ENCODE measurements around the gene STK36.

Gene STK36

DNA sequence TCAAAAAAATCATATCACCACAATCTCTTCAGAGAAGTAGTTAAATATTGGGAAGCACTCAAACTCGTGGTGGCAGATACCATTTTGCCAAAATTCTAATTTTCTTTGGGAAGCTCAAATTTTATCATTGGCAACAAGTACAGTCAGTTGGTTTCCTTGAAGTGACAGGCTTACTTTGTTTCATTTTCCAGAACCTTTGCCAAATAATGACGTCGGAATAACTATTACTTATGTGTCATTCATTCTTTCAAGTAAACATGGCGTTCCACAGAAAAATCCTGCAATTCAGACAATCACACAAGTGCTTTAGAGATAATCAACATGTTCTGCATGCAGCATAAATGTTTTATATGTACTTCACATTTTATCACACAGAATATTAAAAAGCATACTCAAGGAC lies 44.2 kb downstream of the STK36 start:
- TF ChIP-seq, protein P1, sequence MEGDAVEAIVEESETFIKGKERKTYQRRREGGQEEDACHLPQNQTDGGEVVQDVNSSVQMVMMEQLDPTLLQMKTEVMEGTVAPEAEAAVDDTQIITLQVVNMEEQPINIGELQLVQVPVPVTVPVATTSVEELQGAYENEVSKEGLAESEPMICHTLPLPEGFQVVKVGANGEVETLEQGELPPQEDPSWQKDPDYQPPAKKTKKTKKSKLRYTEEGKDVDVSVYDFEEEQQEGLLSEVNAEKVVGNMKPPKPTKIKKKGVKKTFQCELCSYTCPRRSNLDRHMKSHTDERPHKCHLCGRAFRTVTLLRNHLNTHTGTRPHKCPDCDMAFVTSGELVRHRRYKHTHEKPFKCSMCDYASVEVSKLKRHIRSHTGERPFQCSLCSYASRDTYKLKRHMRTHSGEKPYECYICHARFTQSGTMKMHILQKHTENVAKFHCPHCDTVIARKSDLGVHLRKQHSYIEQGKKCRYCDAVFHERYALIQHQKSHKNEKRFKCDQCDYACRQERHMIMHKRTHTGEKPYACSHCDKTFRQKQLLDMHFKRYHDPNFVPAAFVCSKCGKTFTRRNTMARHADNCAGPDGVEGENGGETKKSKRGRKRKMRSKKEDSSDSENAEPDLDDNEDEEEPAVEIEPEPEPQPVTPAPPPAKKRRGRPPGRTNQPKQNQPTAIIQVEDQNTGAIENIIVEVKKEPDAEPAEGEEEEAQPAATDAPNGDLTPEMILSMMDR (IDR thresholded peaks at IDR 0.05; ENCODE audit: low read depth, low read length) = no peak
- no peak overlapping the region for H3K4me3 ChIP-seq (replicated peaks in 1 of 2; ENCODE audit: low read depth in 2 of 2, low read length in 2 of 2)
- DNase-seq (ENCODE audit: low read depth in 2 of 2) = peak; percentile 55 to 72

DNA sequence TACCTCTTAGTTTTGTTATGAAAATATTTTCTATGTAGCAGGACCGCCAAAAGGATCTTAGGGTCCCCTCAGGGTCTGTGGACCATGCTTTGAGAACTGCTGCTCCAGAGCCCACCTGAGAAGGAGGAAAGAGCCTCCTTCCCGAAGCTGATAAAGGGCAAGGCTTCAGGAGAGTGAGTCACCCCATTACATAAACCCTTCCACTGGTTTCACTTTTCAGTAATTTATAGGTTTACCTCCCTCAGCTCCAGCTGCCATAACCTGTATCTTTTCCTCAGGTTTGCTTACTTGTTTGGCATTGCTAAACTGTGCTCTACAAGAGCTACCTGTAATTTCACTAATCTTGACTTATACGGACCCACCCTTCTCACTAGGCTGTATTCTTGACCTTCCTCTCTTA lies 45.4 kb downstream of the STK36 start:
- TF ChIP-seq, protein P1 (IDR thresholded peaks at IDR 0.05; ENCODE audit: low read depth, low read length) = no peak
- peak in 1 of 2 donors; percentile 26 for DNase-seq (ENCODE audit: low read depth in 2 of 2)
- no peak overlapping the region for H3K4me3 ChIP-seq (replicated peaks in 1 of 2; ENCODE audit: low read depth in 2 of 2, low read length in 2 of 2)

DNA sequence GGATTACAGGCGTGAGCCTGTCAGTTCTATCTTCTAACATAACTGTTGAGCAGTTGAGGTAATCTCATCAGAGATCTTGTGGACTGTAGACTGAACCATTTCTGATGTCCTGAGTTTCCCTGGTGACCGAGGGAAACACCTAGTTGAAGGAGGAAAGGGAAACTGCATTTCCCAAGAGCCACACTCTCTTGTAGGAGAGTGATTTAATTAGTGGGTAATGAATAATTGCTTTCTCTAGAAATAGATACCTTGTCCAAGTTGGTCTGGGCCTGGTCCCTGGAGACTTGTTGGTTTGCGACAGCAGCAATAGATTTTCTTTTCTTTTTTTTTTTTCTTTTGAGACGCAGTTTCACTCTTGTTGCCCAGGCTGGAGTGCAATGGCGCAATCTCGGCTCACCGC lies 46.2 kb downstream of the STK36 start:
- TF ChIP-seq, protein P1 (IDR thresholded peaks at IDR 0.05; ENCODE audit: low read depth, low read length) = no peak
- H3K4me3 ChIP-seq (replicated peaks in 1 of 2; ENCODE audit: low read depth in 2 of 2, low read length in 2 of 2) = no peak overlapping the region
- DNase-seq (ENCODE audit: low read depth in 2 of 2) = no peak

DNA sequence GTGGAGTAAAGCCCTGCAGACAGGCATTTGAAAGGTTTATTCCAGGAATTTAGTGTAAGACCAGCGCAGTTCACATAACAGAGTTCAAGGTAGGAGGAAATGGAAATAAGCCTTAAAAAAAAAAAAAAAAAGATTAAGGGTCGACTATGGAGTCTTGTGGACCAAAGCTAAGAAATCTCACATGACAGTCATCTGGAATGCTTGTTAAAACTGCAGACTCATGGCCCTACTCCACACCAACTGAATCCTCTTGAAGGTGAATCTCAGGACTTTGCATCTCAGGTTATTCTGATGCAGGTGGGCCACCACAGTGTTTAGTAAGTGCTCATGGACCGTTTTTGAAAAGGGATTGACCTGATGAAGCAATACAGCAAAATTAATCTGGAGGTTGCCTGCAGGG lies 47.6 kb downstream of the STK36 start:
- DNase-seq (ENCODE audit: low read depth in 2 of 2) = no peak
- TF ChIP-seq, protein P1 (IDR thresholded peaks at IDR 0.05; ENCODE audit: low read depth, low read length) = no peak

GRCh38 chr2:218720048-218721041 lies 48.5 kb downstream of the STK36 start:
- no peak for DNase-seq (ENCODE audit: low read depth in 2 of 2)
- no peak overlapping the region for H3K4me3 ChIP-seq (replicated peaks in 1 of 2; ENCODE audit: low read depth in 2 of 2, low read length in 2 of 2)
- TF ChIP-seq, protein P1 (IDR thresholded peaks at IDR 0.05; ENCODE audit: low read depth, low read length) = no peak

More for the DNA sequence above, 47.6 kb downstream of the STK36 start:
- no peak overlapping the region for H3K4me3 ChIP-seq (replicated peaks in 1 of 2; ENCODE audit: low read depth in 2 of 2, low read length in 2 of 2)

DNA sequence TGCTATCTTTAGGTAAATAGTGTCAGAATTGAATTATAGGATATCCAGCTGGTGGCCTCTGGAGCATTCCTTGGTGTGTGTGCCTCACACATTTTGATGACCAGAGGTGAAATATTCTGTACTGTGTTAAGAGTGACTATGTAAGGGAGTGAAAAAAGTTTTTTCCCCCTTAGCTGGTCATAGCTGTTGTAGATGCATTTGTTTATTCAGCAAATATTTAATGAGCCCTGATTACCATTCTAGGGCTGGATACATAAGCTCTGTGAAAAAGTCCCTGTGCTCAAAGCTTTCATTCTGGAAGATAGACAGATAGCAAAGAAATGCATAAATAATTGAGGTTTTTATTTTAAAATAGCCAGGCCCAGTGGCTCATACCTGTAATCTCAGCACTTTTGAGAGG lies 49.6 kb downstream of the STK36 start:
- no peak for DNase-seq (ENCODE audit: low read depth in 2 of 2)
- H3K4me3 ChIP-seq (replicated peaks in 1 of 2; ENCODE audit: low read depth in 2 of 2, low read length in 2 of 2) = no peak overlapping the region
- TF ChIP-seq, protein P1 (IDR thresholded peaks at IDR 0.05; ENCODE audit: low read depth, low read length) = no peak
